ENCODE data around the gene HOXB4. TPM values are rescaled to one million over a fixed set of nuclear protein-coding genes. Genes with fewer than 3 reads are reported as not detected.

HOXB4 gene
- total RNA-seq, 1 donor from 2014 or later: 3.3 TPM

- Mint-ChIP-seq H3K36me3 (ENCODE audit: low read depth) (peaks cover 10% of the 10 kb centered on the region), H3K4me3 (ENCODE audit: low read depth) (no peak overlapping the region), H3K9me3 (no peaks in the 10 kb centered on the region), H3K27me3 (ENCODE audit: low read depth) (peaks cover 28% of the 10 kb centered on the region), H3K4me1 (ENCODE audit: low read depth) (peaks cover 5% of the 10 kb centered on the region), H3K27ac (no peak overlapping the region)
- DNase-seq (ENCODE audit: low spot score): no peak
- intact Hi-C loops (cut with micrococcal nuclease): no loop called here
Observed at GRCh38 chr17:48567646-48568354, 10.3 kb downstream of the HOXB4 start.

GRCh38 chr17:48567209-48567608 is 10.9 kb downstream of the HOXB4 start:
- Mint-ChIP-seq H3K27ac (no peak overlapping the region), H3K4me3 (ENCODE audit: low read depth) (no peak overlapping the region), H3K27me3 (ENCODE audit: low read depth) (peaks cover 31% of the 10 kb centered on the region), H3K9me3 (no peaks in the 10 kb centered on the region), H3K4me1 (ENCODE audit: low read depth) (peaks cover 5% of the 10 kb centered on the region), H3K36me3 (ENCODE audit: low read depth) (peaks cover 10% of the 10 kb centered on the region)
- DNase-seq (ENCODE audit: low spot score): no peak
- intact Hi-C loops (cut with micrococcal nuclease): no loop called here

- H3K27me3 Mint-ChIP-seq (ENCODE audit: low read depth): peaks cover 29% of the 10 kb centered on the region
- intact Hi-C loops (cut with micrococcal nuclease): no loop called here
Observed at GRCh38 chr17:48566717-48567116, 11.4 kb downstream of the HOXB4 start.

DNA sequence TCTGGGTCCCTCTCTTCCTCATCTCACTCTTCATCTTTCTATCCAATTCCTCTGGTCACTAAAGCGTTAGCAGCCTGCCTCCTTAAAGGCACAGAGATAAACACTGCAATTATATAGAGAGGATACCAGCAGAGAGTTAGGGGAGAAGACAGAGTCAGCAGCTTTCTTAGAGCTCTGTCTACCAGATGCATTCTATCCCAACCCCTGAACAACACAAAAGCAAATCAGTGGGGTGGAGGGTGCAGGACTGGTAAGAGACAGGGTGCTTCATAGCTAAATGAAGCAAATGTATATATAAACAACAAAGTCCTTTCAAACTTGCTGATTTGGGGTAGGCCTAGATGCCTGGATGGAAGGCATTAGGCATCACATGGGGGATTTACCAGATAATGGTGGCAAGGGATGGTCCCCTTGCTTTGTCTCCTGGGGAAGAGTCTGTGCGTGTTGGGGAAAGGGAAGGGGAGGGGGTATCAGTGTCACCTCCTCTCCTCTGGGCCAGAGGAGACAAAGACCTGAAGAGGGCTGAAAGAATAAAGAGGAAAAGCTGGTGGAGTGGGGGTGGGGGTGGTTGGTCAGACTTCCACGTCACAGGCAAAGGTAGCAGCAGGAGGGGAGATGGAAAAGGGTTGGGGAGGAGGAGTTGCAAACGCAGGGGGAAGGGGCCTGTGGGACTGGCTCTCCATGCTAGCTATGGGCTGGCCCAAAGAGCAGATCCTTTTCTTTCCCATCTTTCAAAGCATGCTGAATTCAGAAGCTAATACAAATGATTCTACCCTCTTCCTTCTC is 12.0 kb downstream of the HOXB4 start:
- Mint-ChIP-seq H3K4me3 (ENCODE audit: low read depth) (no peak overlapping the region), H3K27me3 (ENCODE audit: low read depth) (peaks cover 27% of the 10 kb centered on the region), H3K27ac (no peak overlapping the region), H3K36me3 (ENCODE audit: low read depth) (peaks cover 7% of the 10 kb centered on the region), H3K4me1 (ENCODE audit: low read depth) (peaks cover 9% of the 10 kb centered on the region), H3K9me3 (no peaks in the 10 kb centered on the region)
- DNase-seq (ENCODE audit: low spot score): no peak
- intact Hi-C loops (cut with micrococcal nuclease): no loop called here

More at GRCh38 chr17:48566717-48567116, 11.4 kb downstream of the HOXB4 start:
- H3K4me3 Mint-ChIP-seq (ENCODE audit: low read depth): no peak overlapping the region
- no peak for DNase-seq (ENCODE audit: low spot score)
- no peak overlapping the region for H3K27ac Mint-ChIP-seq
- H3K9me3 Mint-ChIP-seq: no peaks in the 10 kb centered on the region
- H3K36me3 Mint-ChIP-seq (ENCODE audit: low read depth): peaks cover 8% of the 10 kb centered on the region
- H3K4me1 Mint-ChIP-seq (ENCODE audit: low read depth): peaks cover 6% of the 10 kb centered on the region

DNA sequence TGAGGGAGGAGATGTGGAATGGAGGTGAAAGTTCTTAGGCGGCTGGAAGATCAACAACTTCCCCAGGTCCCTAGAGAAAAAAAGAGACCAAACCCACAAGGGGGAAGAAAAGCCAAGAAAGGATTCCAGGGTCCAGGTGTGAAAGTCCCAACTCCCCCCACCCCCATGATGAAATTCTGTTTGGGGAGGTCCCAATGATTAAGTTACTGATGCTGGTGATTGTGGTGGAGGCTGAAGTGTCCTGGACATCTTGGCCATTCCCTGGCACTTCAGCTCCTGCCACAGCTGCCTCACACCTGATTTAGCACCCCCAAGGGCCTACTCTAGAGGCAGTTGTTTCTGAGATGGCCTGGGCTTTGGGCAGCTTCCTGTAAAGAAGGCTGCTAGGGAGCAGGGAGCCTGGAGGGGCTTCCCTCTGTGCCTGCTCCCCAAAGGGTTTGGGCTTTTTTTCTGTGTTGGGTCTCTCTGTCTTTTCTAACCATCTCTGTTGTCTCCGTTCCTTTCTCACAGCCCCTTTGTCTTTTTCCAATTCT is 13.1 kb downstream of the HOXB4 start:
- no peaks in the 10 kb centered on the region for H3K9me3 Mint-ChIP-seq
- H3K36me3 Mint-ChIP-seq (ENCODE audit: low read depth): peaks cover 7% of the 10 kb centered on the region
- H3K4me3 Mint-ChIP-seq (ENCODE audit: low read depth): no peak overlapping the region
- no peak overlapping the region for H3K27ac Mint-ChIP-seq
- peaks cover 10% of the 10 kb centered on the region for H3K4me1 Mint-ChIP-seq (ENCODE audit: low read depth)
- intact Hi-C loops (cut with micrococcal nuclease): no loop called here
- DNase-seq (ENCODE audit: low spot score): no peak
- H3K27me3 Mint-ChIP-seq (ENCODE audit: low read depth): peaks cover 30% of the 10 kb centered on the region

GRCh38 chr17:48564188-48565021 is 13.7 kb downstream of the HOXB4 start:
- no peak overlapping the region for H3K27ac Mint-ChIP-seq
- no peak for DNase-seq (ENCODE audit: low spot score)
- H3K4me1 Mint-ChIP-seq (ENCODE audit: low read depth): peaks cover 10% of the 10 kb centered on the region
- peaks cover 23% of the 10 kb centered on the region for H3K27me3 Mint-ChIP-seq (ENCODE audit: low read depth)
- intact Hi-C loops (cut with micrococcal nuclease): no loop called here
- H3K9me3 Mint-ChIP-seq: no peaks in the 10 kb centered on the region
- no peak overlapping the region for H3K4me3 Mint-ChIP-seq (ENCODE audit: low read depth)
- H3K36me3 Mint-ChIP-seq (ENCODE audit: low read depth): peaks cover 7% of the 10 kb centered on the region

- H3K27ac Mint-ChIP-seq: no peak overlapping the region
- H3K36me3 Mint-ChIP-seq (ENCODE audit: low read depth): peaks cover 3% of the 10 kb centered on the region
- H3K4me1 Mint-ChIP-seq (ENCODE audit: low read depth): peaks cover 10% of the 10 kb centered on the region
- H3K27me3 Mint-ChIP-seq (ENCODE audit: low read depth): peaks cover 20% of the 10 kb centered on the region
- H3K9me3 Mint-ChIP-seq: no peaks in the 10 kb centered on the region
- no peak for DNase-seq (ENCODE audit: low spot score)
- no peak overlapping the region for H3K4me3 Mint-ChIP-seq (ENCODE audit: low read depth)
- intact Hi-C loops (cut with micrococcal nuclease): no loop called here
Observed at GRCh38 chr17:48563867-48564187, 14.3 kb downstream of the HOXB4 start.

DNA sequence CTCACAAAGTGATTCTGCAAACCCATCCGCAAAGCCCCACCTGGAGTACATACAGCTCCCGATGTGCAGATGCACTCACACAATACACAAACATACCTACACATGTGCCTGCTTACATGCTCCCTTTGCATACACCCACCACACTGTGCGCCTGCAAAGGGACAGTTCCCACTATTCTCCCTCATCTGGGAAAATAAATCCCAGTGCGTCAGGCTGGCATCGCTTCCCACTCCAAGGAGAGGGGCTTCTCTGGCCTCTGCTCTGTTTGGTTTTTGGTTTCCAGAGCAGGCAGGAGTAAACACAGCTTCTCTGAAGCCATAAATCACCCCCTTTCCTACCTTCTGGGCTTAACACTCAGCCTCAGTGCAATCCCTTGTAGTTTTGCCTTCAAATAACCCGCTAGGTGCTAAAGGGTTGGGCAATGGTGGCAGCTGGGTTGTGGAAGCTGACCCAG is 14.7 kb downstream of the HOXB4 start:
- H3K27ac Mint-ChIP-seq: no peak overlapping the region
- no peak for DNase-seq (ENCODE audit: low spot score)

DNA sequence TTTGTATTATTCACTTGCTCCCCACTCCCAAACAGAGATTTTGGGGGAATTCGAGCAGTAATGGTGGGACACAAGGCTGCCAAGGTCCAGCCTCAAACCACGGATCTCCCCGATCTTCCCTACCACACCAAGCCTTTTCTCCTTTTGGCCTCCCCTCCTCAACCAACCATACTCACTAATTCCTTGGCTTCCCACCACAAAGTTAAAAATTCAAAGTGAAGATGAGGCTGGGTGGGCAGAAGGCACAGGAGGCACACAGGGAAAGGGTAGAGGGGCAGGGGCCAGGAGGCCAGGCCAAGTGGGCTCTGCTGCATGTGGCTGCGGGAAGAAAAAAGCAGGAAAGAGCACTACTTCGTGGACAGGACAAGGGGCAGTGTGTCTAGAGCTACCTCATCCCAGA is 15.2 kb downstream of the HOXB4 start:
- peaks cover 14% of the 10 kb centered on the region for H3K27me3 Mint-ChIP-seq (ENCODE audit: low read depth)
- no peak overlapping the region for H3K4me3 Mint-ChIP-seq (ENCODE audit: low read depth)
- H3K27ac Mint-ChIP-seq: no peak overlapping the region
- intact Hi-C loops (cut with micrococcal nuclease): no loop called here
- DNase-seq (ENCODE audit: low spot score): no peak
- no peaks in the 10 kb centered on the region for H3K36me3 Mint-ChIP-seq (ENCODE audit: low read depth)
- no peaks in the 10 kb centered on the region for H3K9me3 Mint-ChIP-seq
- peaks cover 6% of the 10 kb centered on the region for H3K4me1 Mint-ChIP-seq (ENCODE audit: low read depth)

More for the DNA sequence above, 14.7 kb downstream of the HOXB4 start:
- H3K9me3 Mint-ChIP-seq: no peaks in the 10 kb centered on the region
- peaks cover 1% of the 10 kb centered on the region for H3K36me3 Mint-ChIP-seq (ENCODE audit: low read depth)
- H3K4me3 Mint-ChIP-seq (ENCODE audit: low read depth): no peak overlapping the region
- peaks cover 7% of the 10 kb centered on the region for H3K4me1 Mint-ChIP-seq (ENCODE audit: low read depth)
- intact Hi-C loops (cut with micrococcal nuclease): no loop called here
- peaks cover 17% of the 10 kb centered on the region for H3K27me3 Mint-ChIP-seq (ENCODE audit: low read depth)

DNA sequence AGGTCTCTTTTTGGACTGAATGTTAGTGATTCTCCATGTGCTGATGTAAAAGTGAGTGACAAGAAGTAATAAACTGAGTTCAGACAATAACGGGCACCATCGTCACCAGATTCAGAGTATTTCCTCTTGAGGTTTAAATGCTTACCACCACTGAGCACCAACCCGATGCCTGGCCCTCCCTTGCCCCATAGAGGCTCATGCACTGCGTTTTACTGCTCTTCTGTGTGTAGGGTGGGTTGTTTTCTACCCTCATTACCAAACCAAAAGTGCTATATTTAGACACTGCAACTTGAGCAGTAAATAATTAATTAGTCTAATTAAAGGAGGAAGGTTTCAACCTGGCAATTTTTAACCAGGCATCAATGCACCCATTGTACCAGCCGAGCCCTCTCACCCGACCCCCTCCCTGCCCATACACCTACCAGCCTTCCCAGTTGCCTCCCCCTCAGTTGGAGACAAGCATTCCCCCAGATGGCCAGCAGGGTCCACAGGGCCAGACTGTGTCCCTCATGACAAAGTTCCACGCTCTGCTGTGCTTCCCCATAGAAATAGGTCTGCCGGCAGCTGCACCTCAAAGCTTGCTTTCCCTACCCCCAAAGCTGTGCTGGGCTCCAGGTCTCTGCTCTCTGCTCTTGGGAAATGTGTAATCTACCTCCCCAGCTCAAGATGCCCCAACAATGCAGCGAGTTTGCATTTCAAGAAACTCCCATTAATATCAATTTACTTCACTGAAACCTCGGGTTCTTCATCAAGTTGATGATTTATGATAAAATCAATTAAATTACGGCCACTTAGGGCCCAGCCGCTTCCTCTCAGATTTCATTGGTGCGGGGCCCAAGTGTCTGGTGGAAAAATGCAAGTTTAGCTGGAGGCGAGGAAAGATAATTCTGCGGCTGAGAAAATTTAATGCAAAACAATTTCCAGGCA is 16.0 kb downstream of the HOXB4 start:
- H3K27me3 Mint-ChIP-seq (ENCODE audit: low read depth): peaks cover 14% of the 10 kb centered on the region

GRCh38 chr17:48559840-48560817 is 18.0 kb downstream of the HOXB4 start:
- peaks cover 29% of the 10 kb centered on the region for H3K27me3 Mint-ChIP-seq (ENCODE audit: low read depth)
- no peak overlapping the region for H3K27ac Mint-ChIP-seq
- no peaks in the 10 kb centered on the region for H3K9me3 Mint-ChIP-seq
- H3K4me3 Mint-ChIP-seq (ENCODE audit: low read depth): no peak overlapping the region
- H3K36me3 Mint-ChIP-seq (ENCODE audit: low read depth): no peaks in the 10 kb centered on the region
- H3K4me1 Mint-ChIP-seq (ENCODE audit: low read depth): peaks cover 9% of the 10 kb centered on the region
- intact Hi-C loops (cut with micrococcal nuclease): no loop called here
- DNase-seq (ENCODE audit: low spot score): no peak

More for the DNA sequence above, 16.0 kb downstream of the HOXB4 start:
- H3K4me1 Mint-ChIP-seq (ENCODE audit: low read depth): peaks cover 6% of the 10 kb centered on the region
- DNase-seq (ENCODE audit: low spot score): no peak
- intact Hi-C loops (cut with micrococcal nuclease): no loop called here
- no peak overlapping the region for H3K27ac Mint-ChIP-seq
- no peaks in the 10 kb centered on the region for H3K36me3 Mint-ChIP-seq (ENCODE audit: low read depth)
- no peak overlapping the region for H3K4me3 Mint-ChIP-seq (ENCODE audit: low read depth)
- H3K9me3 Mint-ChIP-seq: no peaks in the 10 kb centered on the region

Data from activated T-helper 2 cell treated with anti-CD3 and anti-CD28 coated beads, Interferon-gamma antibody, Interleukin-2, Interleukin-4, amounts not matched to agents 10 μg/mL and 5 μg/mL and 100 μg/mL, durations not matched to agents 14 hours and 24 hours and 36 hours (primary cell).